OCI-LY3 (cell line): ENCODE results near the gene RAPGEF2.

Experiments
- EZH2phosphoT487 ChIP-seq: fragments of 200-600 bp; shearing (Covaris generic); IDR thresholded peaks from 2 replicates; pipeline ENCODE4 v1.6.1; 2018; ENCODE audit warnings: antibody characterized with exemption, mixed run types, low read depth
- TF ChIP-seq, protein P1 (sequence below): fragments of 200-600, 300-600 bp; sonication (generic); IDR thresholded peaks from 2 replicates; pipeline ENCODE4 v1.5.1; 2014; ENCODE audit warnings: antibody characterized with exemption, low read length, low read depth

DNA sequence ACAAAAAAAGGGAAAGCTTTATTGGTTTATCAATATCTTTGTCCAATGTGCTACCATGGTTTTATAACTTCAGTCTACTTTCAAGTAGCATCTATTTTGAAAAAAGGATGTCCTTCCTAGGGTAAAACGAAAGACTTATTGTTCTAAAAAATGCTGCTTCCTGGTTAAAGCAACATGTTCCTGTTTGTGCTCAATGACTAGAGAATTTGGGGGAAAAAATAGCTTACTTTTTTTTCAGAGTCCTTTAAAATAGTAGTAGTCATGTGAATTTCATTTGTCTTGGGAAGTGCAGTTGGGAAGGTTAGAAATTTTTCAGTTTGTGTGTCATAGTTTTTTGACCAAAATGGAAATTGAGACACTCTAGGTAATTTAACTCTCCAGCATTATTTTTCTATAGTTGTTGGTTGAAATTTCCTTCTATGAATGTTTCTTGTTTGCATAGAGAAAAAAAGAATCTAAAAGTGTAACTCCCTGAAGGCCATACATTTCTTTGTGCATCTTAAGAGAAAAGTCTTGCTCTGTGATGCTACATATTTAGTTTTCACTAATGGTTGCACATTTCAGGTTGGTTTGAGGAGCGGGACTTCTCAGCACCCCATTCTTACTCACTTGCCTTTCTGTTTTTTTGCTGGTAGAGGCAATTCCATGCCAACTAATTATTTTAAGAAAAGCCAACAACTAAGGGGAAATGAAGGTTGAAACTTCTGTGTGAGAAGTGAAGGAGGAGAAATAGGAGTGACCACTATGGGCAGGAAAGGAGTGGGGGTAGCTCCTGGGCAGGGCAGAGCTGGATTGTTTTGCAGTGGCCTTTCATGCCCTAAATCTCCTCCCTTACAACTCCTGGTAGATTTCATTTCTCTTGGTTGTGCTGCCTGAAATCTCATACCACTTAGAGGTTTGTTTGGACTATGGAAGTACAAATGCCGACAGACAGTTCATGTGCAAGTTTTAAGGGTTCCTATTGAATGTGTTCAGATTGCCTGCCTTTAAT is 76.4 kb downstream of the RAPGEF2 start:
- TF ChIP-seq, protein P1, sequence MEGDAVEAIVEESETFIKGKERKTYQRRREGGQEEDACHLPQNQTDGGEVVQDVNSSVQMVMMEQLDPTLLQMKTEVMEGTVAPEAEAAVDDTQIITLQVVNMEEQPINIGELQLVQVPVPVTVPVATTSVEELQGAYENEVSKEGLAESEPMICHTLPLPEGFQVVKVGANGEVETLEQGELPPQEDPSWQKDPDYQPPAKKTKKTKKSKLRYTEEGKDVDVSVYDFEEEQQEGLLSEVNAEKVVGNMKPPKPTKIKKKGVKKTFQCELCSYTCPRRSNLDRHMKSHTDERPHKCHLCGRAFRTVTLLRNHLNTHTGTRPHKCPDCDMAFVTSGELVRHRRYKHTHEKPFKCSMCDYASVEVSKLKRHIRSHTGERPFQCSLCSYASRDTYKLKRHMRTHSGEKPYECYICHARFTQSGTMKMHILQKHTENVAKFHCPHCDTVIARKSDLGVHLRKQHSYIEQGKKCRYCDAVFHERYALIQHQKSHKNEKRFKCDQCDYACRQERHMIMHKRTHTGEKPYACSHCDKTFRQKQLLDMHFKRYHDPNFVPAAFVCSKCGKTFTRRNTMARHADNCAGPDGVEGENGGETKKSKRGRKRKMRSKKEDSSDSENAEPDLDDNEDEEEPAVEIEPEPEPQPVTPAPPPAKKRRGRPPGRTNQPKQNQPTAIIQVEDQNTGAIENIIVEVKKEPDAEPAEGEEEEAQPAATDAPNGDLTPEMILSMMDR = no peak
- no peak for TF ChIP-seq EZH2phosphoT487
